ENCODE results near the gene CBS. TPM values are rescaled to one million over a fixed set of nuclear protein-coding genes. Genes with fewer than 3 reads are reported as not detected.
"Not testable (repeated sequence)": the region's sequence is repeated elsewhere in the genome, so short reads cannot be mapped to it uniquely, and the experiment has no call there.

CBS gene
- total RNA-seq, 4 donors from 2014 or later: 88.1 to 271 (median 185) TPM

DNA sequence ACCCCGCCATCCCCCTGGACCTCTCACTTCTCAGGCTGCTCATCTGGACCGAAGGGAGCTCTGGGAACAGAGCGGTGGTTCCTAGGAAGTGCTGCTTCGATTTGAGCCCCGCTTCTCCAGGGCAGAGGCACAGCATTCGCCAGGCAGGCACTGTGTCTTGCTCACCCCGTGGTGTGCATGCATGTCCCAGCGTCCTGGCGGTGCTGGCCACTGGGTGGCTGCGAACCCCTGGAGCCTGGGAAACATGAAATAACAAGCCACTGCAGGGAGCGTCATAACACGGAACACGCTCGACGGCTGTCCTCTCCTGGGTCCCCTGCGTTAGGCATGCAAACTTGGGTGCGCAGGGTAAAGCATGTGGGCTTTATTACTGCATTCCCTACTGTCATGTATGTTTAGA is 13.8 kb upstream of the CBS start:
- H3K4me3 ChIP-seq; DNase-seq (ENCODE audit: low spot score in 2 of 2); H3K36me3 ChIP-seq; H3K27ac ChIP-seq; H3K27me3 ChIP-seq; H3K9me3 ChIP-seq; H3K4me1 ChIP-seq: not testable (repeated sequence)
- no CpG with 5 or more reads among the region's 17 CpGs for WGBS, 2 donors

DNA sequence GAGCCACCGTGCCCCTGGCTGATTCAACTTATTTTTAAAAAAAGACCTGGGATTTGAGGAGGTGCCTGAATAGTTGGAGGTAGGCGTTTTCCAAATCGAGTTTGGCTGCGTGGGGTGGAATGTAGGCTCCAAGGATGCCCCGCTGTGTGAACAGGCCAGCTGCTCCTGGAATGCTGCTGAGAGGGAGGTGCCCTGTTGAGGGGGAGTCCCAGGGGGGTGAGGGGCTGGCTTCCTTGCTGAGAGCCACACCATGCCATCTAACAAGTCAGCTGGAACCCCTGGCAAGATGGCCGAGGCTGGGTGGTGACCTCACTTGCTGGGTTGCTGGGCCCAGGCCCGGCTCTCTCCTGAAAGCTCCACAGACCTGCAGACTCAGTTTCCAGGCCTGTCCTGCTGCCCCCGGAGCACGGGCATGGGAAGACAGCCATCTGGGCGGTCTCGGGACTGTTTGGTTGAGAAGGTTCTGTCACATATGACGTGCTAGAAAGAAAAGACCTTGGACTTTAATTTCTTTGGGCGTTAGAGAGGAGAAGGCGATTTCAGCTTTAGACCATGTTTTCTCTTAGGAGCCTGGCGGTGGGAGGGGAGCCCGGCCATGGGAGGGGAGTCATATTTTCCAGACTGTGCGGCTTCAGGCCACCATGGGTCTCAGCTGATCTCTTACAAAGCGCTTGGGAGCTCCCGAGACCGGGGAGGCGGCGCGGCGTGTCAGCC is 7.1 kb upstream of the CBS start:
- DNase-seq (ENCODE audit: low spot score in 2 of 2); H3K27me3 ChIP-seq; H3K36me3 ChIP-seq; H3K4me3 ChIP-seq; H3K27ac ChIP-seq; H3K9me3 ChIP-seq; H3K4me1 ChIP-seq: not testable (repeated sequence)
- no CpG with 5 or more reads among the region's 24 CpGs for WGBS, 2 donors

GRCh38 chr21:43076643-43077042 is 1.0 kb upstream of the CBS start:
- not testable (repeated sequence) for DNase-seq (ENCODE audit: low spot score in 2 of 2); H3K36me3 ChIP-seq; H3K27ac ChIP-seq; H3K27me3 ChIP-seq; H3K4me3 ChIP-seq; H3K9me3 ChIP-seq; H3K4me1 ChIP-seq
- no CpG with 5 or more reads among the region's 28 CpGs for WGBS, 2 donors

- not testable (repeated sequence) for H3K27me3 ChIP-seq; DNase-seq (ENCODE audit: low spot score in 2 of 2); H3K9me3 ChIP-seq; H3K4me1 ChIP-seq; H3K27ac ChIP-seq; H3K4me3 ChIP-seq; H3K36me3 ChIP-seq
- no CpG with 5 or more reads among the region's 77 CpGs for WGBS, 2 donors
Measured at GRCh38 chr21:43076023-43076637, 495 bp upstream of the CBS start.

DNA sequence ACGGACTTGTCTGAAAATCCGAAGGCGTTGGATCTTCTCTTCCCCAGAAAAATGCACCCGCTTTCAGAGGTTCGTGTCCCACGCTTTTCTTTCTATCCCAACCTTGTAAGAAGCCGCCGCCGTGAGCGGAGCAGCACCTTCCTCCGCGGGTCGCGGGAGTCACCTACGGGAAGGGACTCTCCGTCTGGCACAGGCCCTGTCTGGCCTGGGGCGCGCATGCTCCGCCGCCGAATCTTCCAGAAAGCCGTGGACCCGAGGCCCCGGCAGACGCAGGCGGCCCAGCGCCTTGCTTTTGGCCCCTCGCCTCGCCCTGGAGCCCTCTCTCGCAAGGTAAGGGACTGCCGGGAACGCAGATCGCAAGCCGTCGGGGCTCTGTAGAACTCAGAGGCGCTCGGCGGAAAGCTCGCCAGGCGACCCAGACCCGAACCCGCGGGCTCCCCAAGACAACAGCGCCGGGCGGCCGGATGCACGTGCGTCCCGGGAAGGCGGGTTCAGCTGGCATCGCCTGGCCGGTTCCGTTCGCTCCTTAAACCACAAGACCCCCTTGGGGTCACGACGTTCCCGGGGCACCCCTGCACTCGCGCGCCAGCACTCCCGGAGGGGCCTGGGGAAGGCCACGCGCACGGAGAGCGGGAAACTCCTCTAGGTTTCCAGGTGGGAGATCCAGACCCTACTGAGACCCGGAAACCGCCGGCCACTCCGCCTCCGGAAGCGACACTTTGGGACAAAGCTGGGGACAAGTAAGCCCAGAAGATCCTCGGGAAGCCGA is 1.1 kb downstream of the CBS start:
- H3K9me3 ChIP-seq; H3K27ac ChIP-seq; DNase-seq (ENCODE audit: low spot score in 2 of 2); H3K36me3 ChIP-seq; H3K27me3 ChIP-seq; H3K4me1 ChIP-seq; H3K4me3 ChIP-seq: not testable (repeated sequence)
- WGBS, 2 donors: no CpG with 5 or more reads among the region's 74 CpGs

DNA sequence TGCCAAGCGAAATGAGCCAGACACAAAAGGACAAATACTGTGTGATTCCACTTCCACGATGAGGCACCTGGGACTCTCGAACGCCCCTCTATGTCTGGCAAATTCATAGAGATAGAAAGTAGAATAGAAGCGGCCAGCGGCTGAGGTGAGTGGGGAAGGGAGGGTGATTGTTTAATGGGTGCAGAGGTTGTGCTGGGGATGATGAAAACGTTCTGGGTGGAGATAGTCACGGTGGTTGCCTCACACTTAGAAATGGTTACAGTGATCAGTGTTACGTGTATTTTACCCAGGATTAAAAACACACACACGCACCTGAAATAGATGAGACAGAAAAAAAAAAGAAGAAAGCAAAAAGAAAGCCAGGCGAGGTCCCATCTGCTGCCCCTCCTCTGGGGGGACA is 2.9 kb downstream of the CBS start:
- H3K4me1 ChIP-seq; H3K27me3 ChIP-seq; H3K27ac ChIP-seq; H3K4me3 ChIP-seq; H3K36me3 ChIP-seq; H3K9me3 ChIP-seq; DNase-seq (ENCODE audit: low spot score in 2 of 2): not testable (repeated sequence)
- no CpG with 5 or more reads among the region's 11 CpGs for WGBS, 2 donors

- H3K36me3 ChIP-seq; H3K4me1 ChIP-seq; DNase-seq (ENCODE audit: low spot score in 2 of 2); H3K4me3 ChIP-seq; H3K9me3 ChIP-seq; H3K27ac ChIP-seq; H3K27me3 ChIP-seq: not testable (repeated sequence)
- WGBS, 2 donors: no CpG with 5 or more reads among the region's 10 CpGs
Measured at GRCh38 chr21:43069682-43070081, 6.0 kb downstream of the CBS start.

GRCh38 chr21:43068065-43068464 is 7.6 kb downstream of the CBS start:
- H3K4me3 ChIP-seq; H3K4me1 ChIP-seq; DNase-seq (ENCODE audit: low spot score in 2 of 2); H3K27ac ChIP-seq; H3K9me3 ChIP-seq; H3K36me3 ChIP-seq; H3K27me3 ChIP-seq: not testable (repeated sequence)
- WGBS, 2 donors: no CpG with 5 or more reads among the region's 12 CpGs

DNA sequence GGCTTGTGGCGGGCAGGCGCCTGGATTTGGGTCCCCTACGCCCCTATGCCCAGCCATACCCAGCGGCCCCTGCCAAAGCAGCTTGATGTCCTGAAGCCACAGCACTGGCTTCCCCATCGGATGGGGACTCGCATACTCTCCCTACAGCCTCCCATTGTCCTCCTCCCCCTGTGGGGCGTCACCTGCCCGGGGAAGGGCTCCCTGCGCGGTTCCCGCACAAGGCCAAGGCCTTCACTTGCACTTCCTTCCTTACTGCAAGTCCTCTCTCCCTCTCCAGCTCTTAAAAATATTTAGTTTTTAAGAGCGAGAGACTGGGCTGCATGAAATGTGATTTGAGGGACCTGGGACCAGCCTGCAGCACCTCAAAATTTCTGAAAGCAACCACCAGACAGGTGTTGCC is 8.9 kb downstream of the CBS start:
- not testable (repeated sequence) for H3K36me3 ChIP-seq; H3K4me1 ChIP-seq; H3K9me3 ChIP-seq; H3K27ac ChIP-seq; H3K27me3 ChIP-seq; DNase-seq (ENCODE audit: low spot score in 2 of 2); H3K4me3 ChIP-seq
- WGBS, 2 donors: 77 to 92% methylated on average over 6 to 7 of the region's 12 CpGs

DNA sequence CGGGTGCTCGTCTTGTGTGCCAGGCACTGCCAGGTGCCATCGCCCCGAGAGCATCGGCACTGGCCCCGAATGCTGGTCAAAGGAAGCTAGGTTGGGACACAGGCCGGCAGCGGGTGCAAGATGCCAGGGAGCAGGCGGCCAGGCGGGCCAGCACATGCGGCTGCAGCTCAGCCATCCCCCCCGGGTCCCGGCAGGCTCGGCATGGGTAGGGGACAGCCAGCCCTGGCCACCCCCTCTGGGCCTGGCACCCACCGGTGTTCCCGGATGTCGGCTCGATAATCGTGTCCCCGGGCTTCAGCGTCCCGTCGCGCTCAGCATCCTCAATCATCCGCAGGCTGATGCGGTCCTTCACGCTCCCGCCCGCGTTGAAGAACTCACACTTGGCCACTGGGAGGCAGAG is 9.6 kb downstream of the CBS start:
- WGBS, 2 donors: no CpG with 5 or more reads among the region's 30 CpGs
- not testable (repeated sequence) for H3K4me3 ChIP-seq; H3K36me3 ChIP-seq; H3K27ac ChIP-seq; H3K9me3 ChIP-seq; DNase-seq (ENCODE audit: low spot score in 2 of 2); H3K27me3 ChIP-seq; H3K4me1 ChIP-seq

DNA sequence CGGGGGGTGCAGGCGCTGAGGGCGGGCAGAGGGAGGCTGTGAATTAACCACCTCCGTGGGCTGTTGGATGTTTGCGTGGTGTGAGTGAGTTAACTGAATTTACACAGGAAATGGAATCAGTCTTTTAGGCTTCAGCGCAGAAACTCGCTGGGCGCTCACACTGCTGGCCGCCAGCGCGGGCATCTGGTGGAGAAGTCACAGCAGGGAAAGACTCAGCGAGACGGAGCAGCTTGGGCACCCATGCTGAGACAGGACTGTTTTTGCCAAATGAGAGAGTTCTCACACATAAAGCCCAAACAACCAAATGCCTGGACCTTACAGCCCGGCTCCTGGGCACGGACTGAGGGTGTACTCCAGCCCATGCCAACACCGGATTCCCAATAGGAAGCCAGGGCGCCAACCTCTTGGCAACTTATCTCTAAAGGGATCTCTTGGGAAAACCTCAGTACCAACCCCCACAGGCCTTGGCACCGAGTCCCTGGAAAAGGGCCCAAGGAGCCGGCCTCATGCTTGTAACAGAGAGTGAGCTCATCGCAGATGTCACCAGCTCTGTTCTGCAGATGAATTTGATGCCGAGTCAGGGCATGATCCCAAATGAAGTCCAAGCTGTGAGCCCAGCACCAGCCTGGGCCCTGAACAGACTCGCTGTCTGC is 11.2 kb downstream of the CBS start:
- not testable (repeated sequence) for DNase-seq (ENCODE audit: low spot score in 2 of 2); H3K4me1 ChIP-seq

GRCh38 chr21:43062955-43063664 is 12.5 kb downstream of the CBS start:
- no CpG with 5 or more reads among the region's 28 CpGs for WGBS, 2 donors
- H3K4me1 ChIP-seq; H3K4me3 ChIP-seq; H3K36me3 ChIP-seq; H3K27ac ChIP-seq; H3K9me3 ChIP-seq; DNase-seq (ENCODE audit: low spot score in 2 of 2); H3K27me3 ChIP-seq: not testable (repeated sequence)

More for the DNA sequence above, 11.2 kb downstream of the CBS start:
- H3K27ac ChIP-seq, H3K4me3 ChIP-seq, H3K36me3 ChIP-seq, H3K27me3 ChIP-seq, H3K9me3 ChIP-seq: not testable (repeated sequence)
- WGBS, 2 donors: no CpG with 5 or more reads among the region's 22 CpGs

- H3K27me3 ChIP-seq; H3K4me3 ChIP-seq; H3K27ac ChIP-seq; H3K36me3 ChIP-seq; DNase-seq (ENCODE audit: low spot score in 2 of 2); H3K4me1 ChIP-seq; H3K9me3 ChIP-seq: not testable (repeated sequence)
- no CpG with 5 or more reads among the region's 13 CpGs for WGBS, 2 donors
Measured at GRCh38 chr21:43053112-43053511, 22.5 kb downstream of the CBS start.

All from tibial nerve (tissue), 4 donors.